Transverse colon (tissue), 4 donors: ENCODE results near the gene RTTN.

Experiments
- CTCF ChIP-seq, 5 experiments: fragments of 200-600 bp in 3 of 5; fragments of 450-650 bp in 2 of 5; sonication (generic) in 3 of 5; IDR thresholded peaks; 1 replicate in 2 of 5; 2 replicates in 3 of 5; pipeline ENCODE4 v1.5.1; 2016 to 2017; ENCODE audit warnings: antibody characterized with exemption in 5 of 5, inconsistent platforms in 3 of 5, mild to moderate bottlenecking in 2 of 5, moderate library complexity in 1 of 5
- EP300 ChIP-seq: sonication (generic); formaldehyde crosslinking; IDR thresholded peaks from one replicate; pipeline ENCODE4 v1.6.1; 2017; ENCODE audit warnings: antibody characterized with exemption, low read depth
- POLR2A ChIP-seq: fragments of 450-650 bp; IDR thresholded peaks from one replicate; pipeline ENCODE4 v1.6.1; 2016; ENCODE audit warnings: antibody characterized with exemption, mild to moderate bottlenecking, moderate library complexity
- POLR2AphosphoS5 ChIP-seq, 3 donors: sonication (generic); formaldehyde crosslinking; IDR thresholded peaks; one replicate each; pipeline ENCODE4 v1.6.1; 2016; ENCODE audit warnings: antibody characterized with exemption in 3 of 3

DNA sequence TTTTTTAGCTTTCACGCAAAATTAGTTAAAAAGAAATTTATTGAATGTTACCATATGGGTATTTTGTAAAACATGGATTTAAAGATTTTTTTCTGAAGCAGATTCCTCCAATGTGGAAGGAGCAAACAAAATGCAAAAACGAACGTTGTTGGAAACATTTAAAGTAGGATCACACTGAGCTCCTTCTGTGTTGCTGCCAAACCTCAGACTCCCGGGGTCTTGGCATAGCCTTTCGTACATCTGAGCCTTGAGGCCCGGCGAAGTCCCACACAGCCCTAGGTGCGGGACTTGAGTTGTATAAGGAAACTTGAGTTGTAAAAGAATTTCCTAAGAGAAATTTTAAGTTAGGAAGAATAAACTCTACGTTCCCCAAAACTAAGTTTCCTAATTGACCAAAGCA is 205.8 kb downstream of the RTTN start:
- TF ChIP-seq POLR2A (no peak), CTCF (IDR thresholded peaks at IDR 0.05) (no peak), EP300 (no peak), POLR2AphosphoS5 (IDR thresholded peaks at IDR 0.05) (no peak)
